ENCODE data around the gene TBX5.

Gene TBX5

DNA sequence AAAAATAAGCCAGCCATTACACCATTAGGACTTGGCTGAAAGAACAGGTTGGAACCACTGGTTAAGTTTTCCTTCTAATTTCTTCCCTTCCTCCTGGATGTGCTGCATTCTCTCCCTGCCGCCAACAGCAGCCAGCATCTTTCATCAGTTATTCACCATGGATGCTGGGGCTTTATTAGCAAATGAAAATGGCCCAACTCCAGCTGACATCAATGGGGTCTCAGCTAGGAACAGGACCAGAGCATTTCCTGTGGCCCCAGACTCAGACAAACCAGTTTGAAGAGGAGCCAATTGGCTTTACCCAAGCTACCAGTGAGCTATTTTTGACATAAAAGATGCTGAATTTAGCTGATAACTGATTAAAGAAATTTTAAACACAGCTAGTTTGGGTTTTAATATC, 26.0 kb upstream of the TBX5 start:
- DNase-seq (ENCODE audit: low read depth): no peak

DNA sequence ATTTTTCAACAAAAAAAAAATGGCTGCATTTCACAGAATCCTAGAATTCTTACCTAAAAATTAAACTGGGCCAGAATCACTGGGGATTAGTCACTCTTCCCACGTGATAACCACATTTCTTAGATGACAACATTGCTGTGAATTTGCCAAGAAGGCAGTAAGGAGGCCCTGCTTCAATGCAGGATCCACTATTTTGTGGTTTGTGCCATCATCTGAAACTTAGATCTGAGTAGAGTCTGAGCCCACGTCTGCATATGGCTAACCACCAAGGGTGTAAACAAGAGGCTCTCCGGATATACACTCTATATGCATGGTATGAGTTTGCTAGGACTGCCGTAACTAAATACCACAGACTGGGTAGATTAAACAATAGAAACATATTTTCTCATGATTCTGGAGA, 24.4 kb upstream of the TBX5 start:
- no peak for DNase-seq (ENCODE audit: low read depth)

DNA sequence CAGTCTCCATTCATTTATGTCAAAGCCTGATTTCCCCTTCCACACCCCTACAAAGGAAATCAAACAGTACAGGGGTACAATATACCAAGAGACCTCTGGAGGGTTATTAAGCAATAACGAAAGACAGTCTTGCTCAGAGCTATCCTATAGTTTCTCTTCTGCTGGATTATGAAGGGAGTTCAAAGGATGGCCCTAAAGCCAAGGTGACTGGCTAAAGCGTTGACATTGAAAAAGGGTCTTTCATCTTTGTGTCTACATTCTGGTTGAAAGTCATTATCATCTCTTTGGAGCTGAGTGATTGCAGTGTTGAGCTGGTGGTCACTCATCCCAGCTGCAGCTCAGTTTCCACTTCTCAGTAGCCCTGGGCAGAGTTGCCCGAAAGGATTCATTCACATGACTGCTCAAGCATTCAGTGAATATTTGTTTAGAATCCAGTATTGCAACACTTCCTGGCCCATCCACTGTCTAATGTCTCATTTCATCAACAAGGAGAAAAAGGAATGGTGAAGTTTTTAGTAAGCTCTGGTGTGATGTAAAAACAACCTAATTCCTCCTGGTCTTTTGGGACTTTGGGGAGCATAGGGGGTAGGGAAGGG, 19.2 kb upstream of the TBX5 start:
- DNase-seq (ENCODE audit: low read depth): no peak

DNA sequence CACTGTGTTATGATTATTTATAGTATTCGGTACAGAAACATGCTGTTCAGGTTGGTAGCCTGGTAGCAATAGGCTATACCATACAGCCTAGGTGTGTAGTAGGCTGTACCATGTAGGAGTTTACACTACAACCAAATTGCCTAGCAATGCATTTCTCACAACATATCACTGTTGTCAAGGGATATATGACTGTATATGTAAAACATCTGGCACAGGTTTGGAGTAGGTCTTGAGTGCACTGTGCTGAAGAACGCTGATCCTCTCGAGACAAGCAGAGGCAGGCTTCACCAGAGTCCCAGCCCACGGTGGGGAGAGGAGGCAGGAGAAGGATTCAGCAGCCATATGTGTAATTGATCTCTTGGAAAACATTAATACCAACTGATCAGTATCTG, 15.0 kb upstream of the TBX5 start:
- no peak for DNase-seq (ENCODE audit: low read depth)

DNA sequence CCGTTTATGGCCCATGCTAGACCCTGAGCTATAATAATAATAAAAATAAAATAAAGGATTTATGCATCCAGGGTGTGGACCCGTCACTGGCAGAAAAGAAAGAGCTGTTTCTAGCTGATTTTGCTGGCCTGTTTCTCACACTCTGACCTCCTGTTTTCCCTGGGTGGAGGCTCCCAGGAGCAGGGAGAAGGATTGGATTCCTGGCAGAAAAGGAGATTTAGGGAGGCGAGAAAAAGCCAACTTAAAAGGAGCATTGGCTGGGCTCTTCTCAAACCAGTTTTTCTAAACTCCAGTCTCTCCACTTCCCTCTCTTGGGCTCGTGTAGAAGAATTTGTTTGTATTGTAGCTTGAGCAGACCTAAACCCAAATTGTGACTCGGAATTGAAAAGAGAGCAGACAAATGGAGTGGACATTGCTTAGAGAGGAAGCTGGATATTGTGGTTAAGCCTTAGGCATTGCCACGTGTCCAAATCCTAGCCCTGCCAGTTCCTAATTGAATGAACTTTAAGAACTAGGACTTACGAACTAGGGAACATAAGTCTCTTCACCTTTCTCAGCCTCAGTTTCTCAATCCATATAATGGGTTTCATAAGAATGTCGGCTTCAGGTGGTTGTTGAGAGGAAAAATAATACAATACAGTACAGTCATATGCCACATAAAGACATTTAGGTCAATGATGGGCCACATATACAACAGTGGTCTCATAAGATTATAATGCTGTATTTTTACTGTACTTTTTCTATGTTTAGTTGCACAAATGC, 14.4 kb upstream of the TBX5 start:
- no peak for DNase-seq (ENCODE audit: low read depth)

DNA sequence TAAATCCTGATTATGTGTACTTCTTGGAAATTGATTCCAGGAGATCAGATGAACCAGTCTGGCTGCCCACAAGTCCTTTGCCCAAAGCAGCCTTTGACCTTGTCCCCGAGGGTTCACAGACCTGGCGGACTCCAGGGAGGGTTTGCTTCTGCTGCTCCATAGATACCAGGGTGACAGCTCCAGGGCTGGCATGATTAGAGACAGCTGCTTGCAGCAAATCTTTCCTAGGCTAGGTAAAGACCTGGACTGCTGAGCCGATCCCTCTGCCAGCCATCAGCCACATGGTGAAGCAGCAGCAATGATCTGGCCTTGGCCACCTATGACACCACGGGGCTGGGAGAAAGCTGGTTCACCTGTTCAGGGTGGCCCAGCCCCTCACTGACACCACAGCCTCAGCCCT, 10.1 kb upstream of the TBX5 start:
- no peak for DNase-seq (ENCODE audit: low read depth)

DNA sequence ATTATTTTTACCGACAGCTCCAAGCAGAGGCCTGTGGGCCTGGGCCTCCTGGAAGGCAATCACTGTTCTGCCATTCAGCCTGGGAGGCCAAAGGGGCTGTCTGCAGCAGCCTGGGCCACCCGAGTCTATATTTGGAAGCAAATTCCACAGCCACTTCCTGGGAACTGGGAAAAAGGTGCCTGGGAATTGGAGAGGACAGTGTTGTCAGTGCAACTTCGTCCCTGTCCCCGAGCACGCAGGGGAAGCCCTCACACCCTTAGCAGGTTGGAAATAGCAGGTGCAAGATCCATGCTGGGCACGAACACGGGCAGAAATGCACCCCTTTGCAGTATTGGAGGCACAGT, 9.6 kb upstream of the TBX5 start:
- DNase-seq (ENCODE audit: low read depth): no peak

DNA sequence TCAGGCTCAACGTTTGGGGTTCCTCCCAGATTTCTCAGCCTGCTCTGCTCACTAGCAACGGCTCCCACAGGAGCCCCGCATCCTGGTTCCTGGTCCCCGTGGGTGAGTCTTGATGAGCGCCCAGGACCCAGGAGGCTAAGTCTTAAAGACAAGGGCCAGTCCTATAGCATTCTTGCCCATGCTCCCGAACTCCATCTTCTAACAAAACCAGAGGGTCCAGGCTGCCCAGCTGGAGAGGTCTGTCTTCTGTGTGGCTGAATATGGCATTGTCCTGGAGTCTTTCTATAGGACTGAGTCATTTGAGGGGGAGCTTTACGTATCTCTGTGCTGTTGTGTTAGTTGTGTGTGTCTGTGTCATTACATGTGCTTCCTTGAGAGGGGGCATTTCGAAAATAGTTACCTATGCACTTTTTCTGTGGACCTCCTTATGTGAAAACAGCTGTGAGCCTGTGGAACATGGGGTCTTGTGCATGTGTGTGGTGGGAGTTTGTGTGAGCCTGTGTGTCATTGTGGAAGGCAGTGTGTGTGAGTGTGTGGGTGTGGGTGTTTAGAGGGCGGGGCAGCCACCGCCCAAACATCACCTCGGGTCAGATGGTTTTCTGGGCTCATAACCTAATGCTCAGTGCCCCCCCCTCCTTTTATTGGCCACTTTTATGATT, 9.1 kb upstream of the TBX5 start:
- no peak for DNase-seq (ENCODE audit: low read depth)

DNA sequence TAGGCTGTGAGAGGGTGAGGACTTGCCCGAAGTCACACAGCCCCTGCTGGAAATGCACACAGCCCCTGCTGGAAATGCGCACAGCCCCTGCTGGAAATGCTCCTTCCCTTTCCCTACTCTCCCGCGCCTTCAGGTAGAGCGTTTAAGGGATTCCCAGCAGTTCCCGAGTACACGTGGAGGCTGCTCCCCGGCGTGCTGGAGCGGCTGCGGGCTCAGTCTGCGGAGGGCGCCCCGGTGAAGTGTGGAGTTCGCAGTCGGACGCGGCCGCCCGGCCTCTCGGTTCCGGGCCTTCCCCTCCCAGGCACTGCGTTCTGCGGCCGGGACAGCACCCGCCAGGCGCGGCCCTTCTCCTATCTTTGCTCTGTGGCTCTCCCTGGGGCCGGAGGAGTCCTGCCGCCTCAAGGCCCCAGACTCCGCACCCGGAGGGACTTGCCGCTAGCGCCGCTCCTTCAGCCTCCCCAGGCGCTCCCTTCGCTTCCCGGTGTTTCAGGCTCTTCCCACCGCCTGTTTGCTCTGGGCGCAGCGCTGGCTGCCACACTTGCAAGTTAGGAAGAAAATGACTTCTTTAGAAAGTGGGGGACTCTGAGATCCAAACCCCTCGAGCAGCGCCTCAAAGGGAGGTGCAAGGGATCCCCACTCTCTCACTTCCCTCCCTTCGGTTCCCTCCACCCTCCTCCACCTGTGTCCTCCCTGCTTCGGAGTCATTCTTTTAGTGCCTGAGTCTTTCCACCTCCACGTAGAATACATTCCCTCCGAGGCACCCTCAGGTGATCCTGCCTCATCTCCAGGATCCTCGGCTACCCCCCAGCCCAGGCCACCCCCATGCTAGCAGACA, 8.3 kb upstream of the TBX5 start:
- no peak for DNase-seq (ENCODE audit: low read depth)

DNA sequence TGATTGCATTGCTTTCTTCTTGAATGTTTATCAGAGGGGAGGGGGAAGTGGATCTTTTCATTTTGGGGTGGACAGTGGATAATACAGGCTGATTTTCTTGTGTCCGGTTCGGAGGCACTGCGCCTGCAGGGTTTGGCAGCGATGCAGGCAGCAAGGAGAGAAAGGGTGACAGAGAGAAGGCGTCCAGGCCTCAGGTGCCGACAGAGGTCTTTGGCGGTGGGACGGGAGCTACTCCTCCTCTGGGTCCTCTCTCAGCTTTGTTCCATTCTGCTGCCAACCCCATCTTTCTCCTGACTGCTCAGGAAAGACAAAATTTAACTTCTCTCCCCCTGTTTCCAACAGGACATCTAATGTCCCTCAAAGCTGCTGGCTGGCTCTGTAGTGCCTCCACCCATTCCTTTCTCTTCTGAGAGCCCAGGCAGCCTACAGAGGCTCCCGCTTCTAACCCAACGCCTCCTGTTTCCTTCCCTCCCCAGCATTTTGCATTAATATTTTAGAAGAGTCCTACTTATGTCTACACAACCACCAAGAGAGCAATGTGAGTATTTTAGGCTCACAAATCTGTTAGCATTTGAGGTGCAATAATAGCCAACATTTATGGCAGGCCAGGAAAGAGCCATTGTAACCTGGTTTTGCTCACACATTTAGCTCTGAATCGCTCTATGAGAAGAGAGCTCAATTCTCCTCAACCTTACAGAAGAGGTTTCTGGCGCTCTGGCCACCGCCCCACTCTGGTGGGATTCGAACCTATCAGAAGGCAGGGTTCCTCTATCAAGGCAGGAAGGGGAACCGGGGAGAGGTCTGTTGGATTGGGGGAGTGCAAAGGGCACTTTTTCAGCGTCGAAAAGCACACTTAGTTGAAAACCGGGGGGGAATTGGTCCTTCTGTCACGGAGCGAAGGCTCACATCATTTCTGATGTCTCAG, 7.1 kb upstream of the TBX5 start:
- no peak for DNase-seq (ENCODE audit: low read depth)

DNA sequence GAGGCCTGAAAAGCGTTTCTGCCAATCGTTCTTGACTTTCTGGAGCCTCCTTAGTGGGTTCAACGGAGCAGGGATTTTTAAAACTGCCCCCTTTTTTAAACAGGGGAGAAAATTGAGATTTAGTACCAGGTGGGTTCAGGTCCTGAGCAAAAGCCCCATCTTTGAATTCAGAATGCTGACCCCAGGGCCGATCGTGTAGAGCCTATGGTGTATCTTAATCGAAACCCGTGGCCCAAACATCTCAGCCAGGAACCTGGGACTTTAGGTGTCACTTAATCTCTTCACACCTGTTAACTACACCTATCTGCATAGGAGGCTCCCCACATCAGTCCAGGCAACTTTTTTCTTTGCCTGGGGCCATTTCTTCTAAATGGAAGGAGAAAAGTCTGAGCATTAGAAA, 6.4 kb upstream of the TBX5 start:
- DNase-seq (ENCODE audit: low read depth): no peak

DNA sequence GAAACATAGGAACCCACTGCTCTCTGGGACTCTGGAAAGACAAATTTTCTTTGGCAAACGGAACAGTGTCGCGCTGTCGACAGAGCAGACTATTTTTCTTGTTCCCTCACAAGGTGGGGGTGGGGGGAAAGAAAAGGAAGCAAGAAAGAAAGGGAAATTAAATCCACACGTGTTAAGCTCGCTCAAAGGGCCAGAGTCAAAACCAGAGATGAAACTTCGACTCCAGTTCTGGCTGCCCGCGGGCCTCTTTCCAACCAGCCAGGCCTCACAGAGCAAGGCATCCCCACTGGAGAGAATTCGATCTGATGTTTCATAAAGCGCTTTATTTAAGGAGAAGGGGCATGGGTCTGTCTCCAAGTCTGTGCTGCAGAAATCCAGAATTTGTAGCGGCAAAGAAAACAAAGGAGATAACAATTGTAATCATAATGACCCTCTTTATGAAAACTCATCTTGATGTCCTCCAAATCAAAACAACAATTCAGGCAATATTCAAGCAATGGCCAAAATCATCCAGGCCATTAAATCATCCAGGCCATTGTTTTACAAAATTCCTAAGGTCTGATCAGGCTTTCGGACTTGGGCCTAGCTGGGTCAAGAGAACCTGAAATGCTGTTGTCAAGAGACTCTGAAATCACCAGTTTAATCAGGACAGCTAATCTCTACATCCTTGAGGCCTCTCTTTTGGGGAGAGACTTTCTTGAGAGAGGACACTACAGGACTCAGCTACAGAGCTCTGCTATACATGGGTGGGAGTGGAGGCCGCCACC, 5.3 kb upstream of the TBX5 start:
- DNase-seq (ENCODE audit: low read depth): no peak

DNA sequence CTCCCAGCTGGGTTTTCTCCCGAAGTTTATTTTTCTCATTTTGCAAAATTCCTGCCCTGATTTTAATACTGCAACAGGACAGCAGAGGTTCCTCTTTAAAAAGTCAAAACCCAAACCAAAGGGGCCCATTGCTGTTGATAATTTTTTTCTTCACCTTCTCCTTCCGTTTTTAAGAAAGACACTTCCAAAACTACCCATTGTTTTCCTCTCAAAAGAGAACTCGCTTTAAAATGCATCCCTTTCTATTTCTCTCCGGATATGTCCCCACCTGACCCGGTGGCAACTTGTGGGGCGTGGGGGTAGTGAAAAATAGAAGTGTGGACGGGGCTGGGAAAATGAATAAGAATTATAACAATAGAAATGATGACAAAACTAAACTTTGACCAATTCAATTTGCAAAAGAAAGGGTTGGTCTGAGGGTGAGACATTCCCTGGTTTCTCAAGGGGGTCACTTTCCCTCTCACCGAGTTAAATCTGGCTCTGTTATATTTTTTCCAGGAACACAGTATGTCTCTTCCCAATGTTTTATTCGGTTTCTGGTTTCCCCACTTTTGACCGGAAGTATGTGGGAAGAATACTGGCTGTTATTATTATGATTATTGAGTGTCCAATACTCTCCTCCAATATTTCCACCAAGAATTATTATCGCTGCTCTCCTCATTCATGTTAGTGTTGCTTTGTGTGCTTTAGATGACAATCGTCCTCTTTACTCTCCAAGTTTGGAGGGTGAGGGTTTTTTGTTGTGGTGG, 4.1 kb upstream of the TBX5 start:
- DNase-seq (ENCODE audit: low read depth): no peak

DNA sequence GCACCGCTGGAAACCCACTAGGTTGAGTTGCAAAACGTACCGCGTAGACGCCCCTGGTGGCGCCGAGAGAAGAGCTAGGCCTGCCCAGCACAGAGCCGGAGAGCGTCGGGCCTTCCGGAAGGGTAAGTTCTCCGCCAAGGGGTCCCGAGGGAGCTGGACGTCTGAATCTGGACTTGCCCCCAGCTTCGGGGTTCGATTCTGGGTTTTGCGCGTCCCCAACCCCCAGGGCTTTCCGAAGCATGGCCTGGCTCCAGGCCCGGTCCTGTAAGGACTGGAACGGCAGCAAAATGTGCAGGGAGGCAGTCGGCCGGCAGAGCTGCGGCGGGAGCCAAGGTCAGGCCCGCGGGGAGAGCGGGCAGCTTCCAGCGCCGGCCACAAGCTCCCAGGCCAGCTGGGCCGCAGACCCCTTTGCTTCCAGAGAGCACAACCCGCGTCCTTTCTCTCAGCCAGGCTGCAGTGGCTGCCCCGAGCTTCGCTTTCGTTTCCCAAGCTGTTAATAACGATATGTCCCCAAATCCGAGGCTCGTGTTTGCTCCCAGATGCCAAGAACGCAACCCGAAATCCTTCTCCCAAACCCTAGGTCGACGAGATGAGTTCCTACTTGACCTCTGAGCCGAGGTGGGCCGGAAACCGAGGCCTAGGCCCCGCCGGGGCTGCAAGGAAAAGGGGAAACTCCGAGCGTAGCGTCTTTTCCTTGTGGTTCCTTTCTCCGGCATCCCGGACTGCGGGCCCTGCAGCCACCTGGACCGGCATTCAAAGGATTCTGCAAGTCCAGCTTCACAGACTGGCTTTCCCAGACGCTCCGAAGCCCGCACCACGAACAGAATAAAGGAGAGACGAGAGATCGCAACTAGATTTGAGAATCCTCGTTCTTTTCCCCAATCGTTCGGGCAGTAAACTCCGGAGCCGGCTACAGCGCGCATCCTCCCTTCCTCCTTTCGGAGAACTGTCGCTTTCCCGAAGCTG, 3.2 kb upstream of the TBX5 start:
- no peak for DNase-seq (ENCODE audit: low read depth)

DNA sequence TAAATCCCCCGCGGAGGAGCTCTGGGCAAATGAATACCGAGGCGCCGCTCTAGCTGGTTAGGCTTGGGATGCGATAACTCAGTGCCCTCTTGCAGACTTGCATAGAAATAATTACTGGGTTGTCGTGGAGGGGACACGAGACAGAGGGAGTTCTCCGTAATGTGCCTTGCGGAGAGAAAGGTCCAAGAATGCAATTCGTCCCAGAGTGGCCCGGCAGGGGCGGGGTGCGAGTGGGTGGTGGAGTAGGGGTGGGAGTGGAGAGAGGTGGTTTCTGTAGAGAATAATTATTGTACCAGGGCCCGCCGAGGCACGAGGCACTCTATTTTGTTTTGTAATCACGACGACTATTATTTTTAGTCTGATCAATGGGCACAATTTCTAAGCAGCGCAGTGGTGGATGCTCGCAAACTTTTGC, 2.5 kb upstream of the TBX5 start:
- no peak for DNase-seq (ENCODE audit: low read depth)

DNA sequence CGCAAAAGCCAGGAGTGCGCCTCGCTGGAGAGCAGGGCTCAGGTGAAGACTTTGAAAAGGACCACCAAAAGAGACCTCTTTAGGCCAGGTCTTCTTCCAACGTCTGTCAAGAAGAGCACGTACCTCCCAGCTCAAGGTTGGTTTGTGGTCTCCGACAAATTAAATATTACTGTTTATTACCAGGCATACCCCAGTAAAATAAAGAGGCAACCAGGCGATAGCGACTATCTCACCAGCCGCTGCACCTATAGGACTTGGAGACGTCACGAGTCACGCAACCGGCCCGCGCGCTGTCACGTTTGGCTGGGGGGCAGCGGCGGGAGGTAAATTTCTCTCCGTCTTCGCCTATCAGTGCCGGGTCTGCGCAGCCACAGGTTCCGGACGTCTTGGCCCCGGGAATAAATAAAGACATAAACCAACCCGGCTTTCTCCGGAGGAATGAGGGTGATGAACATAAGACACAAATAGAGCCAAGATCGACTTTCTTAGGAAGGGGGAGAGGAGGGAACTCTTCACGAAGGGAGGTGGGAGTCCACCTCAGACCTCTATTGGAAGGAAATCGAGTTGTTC, 2.0 kb upstream of the TBX5 start:
- DNase-seq (ENCODE audit: low read depth): no peak

DNA sequence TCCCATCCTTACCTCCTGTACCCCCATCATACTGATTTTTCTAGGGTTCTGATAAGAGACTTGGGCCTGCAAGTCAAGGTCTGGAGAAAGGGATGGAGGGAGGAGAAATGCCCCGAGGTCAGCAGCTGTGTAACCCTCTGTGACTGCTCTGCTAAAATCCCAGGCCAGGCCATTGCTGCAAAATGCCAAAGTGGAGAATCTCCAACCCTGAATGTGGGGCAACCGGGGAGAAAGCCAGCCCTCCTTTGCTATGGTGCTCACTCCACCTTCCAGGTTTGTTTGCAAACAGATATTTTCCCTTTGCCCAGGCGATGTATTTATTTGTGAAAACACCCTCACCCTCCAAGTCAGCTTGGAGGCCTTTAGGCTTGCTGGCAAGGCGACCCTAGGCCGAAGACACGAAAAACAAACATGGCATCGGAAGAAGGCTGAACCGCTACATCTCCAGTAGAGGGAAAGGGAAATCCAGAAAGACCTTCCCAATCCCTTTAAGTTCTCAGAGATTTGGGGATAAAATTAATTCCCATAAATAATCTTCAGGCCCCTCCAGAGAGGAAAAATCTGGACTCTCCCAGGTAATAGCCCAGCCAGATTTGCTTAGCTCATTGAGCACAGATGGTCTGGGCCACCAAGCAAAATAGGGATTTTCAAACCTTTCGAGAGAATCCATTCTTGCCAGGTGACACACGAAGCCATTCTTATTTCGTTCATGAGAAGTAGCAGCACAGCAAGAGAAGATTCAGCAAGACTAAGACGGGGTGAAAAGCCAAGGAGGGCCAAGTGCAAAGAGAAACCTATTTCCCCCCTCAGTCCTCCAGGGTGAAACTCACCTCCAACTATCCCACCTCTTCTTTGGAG, 1.3 kb upstream of the TBX5 start:
- DNase-seq (ENCODE audit: low read depth): no peak
